GM23248 (cell line): Measurements from ENCODE around the gene SCAMP2.

ENCODE experiments used
- EZH2 ChIP-seq: fragments of 200-600 bp; sonication (generic); IDR thresholded peaks from 2 replicates; pipeline ENCODE4 v1.6.1; 2018; ENCODE audit warnings: antibody characterized with exemption, mild to moderate bottlenecking; ENCODE audit not compliant: insufficient read depth, poor library complexity, severe bottlenecking
- EZH2phosphoT487 ChIP-seq: fragments of 200-600 bp; sonication (generic); IDR thresholded peaks from 2 replicates; pipeline ENCODE4 v1.6.1; 2018; ENCODE audit warnings: antibody characterized with exemption, moderate library complexity, mild to moderate bottlenecking, low read depth; ENCODE audit not compliant: insufficient read depth

- TF ChIP-seq EZH2 = no peak
- no peak for TF ChIP-seq EZH2phosphoT487
These were observed 42.3 kb downstream of the SCAMP2 start for GRCh38 chr15:74830868-74831267.
